ENCODE measurements around the gene MCTP2. TPM values are rescaled to one million over a fixed set of nuclear protein-coding genes. Genes with fewer than 3 reads are reported as not detected.

Gene MCTP2
- total and polyA plus RNA-seq, 9 of the 15 experiments (the other 6 are each of a cell fraction or from before 2014, with no cell fraction given), result 0.07 TPM; not detected in 8

DNA sequence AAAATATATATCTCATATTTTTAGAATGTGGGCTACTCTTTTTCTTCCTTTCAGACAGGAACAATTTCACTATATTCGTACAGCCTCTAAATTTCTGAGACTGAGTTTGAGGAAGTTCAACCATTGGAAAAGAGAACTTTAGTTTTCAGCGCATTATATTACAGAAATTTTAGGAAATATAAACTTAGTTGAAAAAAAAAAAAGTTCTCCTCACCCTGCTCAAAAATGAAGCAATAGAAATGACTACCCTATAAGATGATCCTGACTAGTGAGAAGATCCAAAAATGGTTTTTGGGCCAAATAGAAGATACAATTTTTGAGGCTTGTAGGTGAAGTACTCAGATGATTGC is 139.6 kb downstream of the MCTP2 start:
- ChIA-PET POLR2A (no interaction called here), CTCF (ENCODE audit: low intra/inter-chr PET ratio) (no interaction called here)
- H3K27me3 ChIP-seq (ENCODE audit: control insufficient read depth in 2 of 2, insufficient read depth in 2 of 2, low read length in 2 of 2), result no peaks in the 10 kb centered on the region
- H4K20me1 ChIP-seq (replicated peaks; ENCODE audit: control insufficient read depth, insufficient read depth, low read length), result no peaks in the 10 kb centered on the region
- no peaks in the 10 kb centered on the region for H3K79me2 ChIP-seq (ENCODE audit: control insufficient read depth, insufficient read depth, low read length)
- H3K36me3 ChIP-seq (ENCODE audit: control insufficient read depth, insufficient read depth, low read length), result no peaks in the 10 kb centered on the region
- H2AFZ ChIP-seq (ENCODE audit: low read depth, low read length), result no peak overlapping the region
- no peaks in the 10 kb centered on the region for H3K9me1 ChIP-seq (ENCODE audit: control insufficient read depth, insufficient read depth, low read length)
- WGBS (ENCODE audit: insufficient coverage, low coverage, missing lambda C conversion rate), result 0% methylated on average over 2 of the region's 2 CpGs
- H3K9ac ChIP-seq (ENCODE audit: insufficient read depth in 1 of 2, low read depth in 2 of 2, low read length in 2 of 2), result no peak overlapping the region
- no peak overlapping the region for H3K27ac ChIP-seq (ENCODE audit: extremely low read depth, low read depth, low read length)
- no peak for TF ChIP-seq ZNF436 (CRISPR knock-in tag; IDR thresholded peaks at IDR 0.05)
- no peak for TF ChIP-seq MBD2 (IDR thresholded peaks at IDR 0.05; ENCODE audit: borderline replicate concordance, low read depth)
- no peak for TF ChIP-seq STAT5A (IDR thresholded peaks at IDR 0.05; ENCODE audit: borderline replicate concordance, low read length)
- DNase-seq (ENCODE audit: extremely low read depth in 1 of 4, low spot score in 3 of 4) (no peak), ATAC-seq (no peak), FAIRE-seq (no peak)
- no peaks in the 10 kb centered on the region for H3K9me3 ChIP-seq (replicated peaks; ENCODE audit: control insufficient read depth, insufficient read depth, low read depth, low read length)
- in situ Hi-C loops (cut with MboI), result no loop called here
- no TSS peak for BruUV-seq (replicated peaks)
- intact Hi-C loops (cut with micrococcal nuclease), result no loop called here
- H3K4me2 ChIP-seq (ENCODE audit: insufficient read depth, low read length), result no peak overlapping the region
- H3K4me3 ChIP-seq, result no peak overlapping the region
- no peaks in the 10 kb centered on the region for H3K4me1 ChIP-seq (replicated peaks in 1 of 2; ENCODE audit: control insufficient read depth in 2 of 2, insufficient read depth in 2 of 2, low read length in 2 of 2)

DNA sequence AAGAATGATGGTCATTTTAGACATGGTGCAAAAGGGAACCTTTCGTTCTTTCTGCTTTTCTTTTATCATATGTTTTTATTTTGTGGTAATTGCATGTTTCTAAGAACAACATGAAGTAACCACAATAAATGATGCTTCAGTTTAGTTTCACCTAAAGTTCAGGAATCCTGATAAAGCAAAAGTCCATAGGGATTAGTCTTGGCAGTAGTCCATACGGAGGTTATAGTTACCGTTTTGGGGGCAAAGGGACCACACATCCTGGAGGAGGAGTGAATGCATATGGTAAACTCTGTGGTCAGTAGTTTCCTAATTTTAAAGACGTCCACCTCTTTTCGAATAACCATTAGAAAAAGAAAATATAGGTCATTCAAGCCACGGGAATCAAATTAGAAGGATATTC is 141.5 kb downstream of the MCTP2 start:
- no peaks in the 10 kb centered on the region for H3K9me1 ChIP-seq (ENCODE audit: control insufficient read depth, insufficient read depth, low read length)
- in situ Hi-C loops (cut with MboI), result no loop called here
- intact Hi-C loops (cut with micrococcal nuclease), result no loop called here
- TF ChIP-seq ZC3H11A (IDR thresholded peaks at IDR 0.05; ENCODE audit: low read depth, low read length), result no peak
- no peak for TF ChIP-seq SAFB2 (IDR thresholded peaks at IDR 0.05; ENCODE audit: borderline replicate concordance, low read depth, low read length, severe bottlenecking)
- no peak for TF ChIP-seq CAMTA2 (CRISPR knock-in tag; conservative IDR thresholded peaks at IDR 0.05)
- TF ChIP-seq CREB1 (IDR thresholded peaks at IDR 0.05), result no peak
- no peak for TF ChIP-seq CREB1 (CRISPR knock-in tag; IDR thresholded peaks at IDR 0.05)
- TF ChIP-seq RUNX1 (IDR thresholded peaks at IDR 0.05; ENCODE audit: low read depth), result no peak
- TF ChIP-seq GABPA (tag; conservative IDR thresholded peaks at IDR 0.05; ENCODE audit: low read depth), result no peak
- TF ChIP-seq TEAD4 (IDR thresholded peaks at IDR 0.05; ENCODE audit: low read length), result no peak
- TF ChIP-seq TEAD4 (CRISPR knock-in tag; IDR thresholded peaks at IDR 0.05; ENCODE audit: borderline replicate concordance), result no peak
- TF ChIP-seq ZNF707 (CRISPR knock-in tag; conservative IDR thresholded peaks at IDR 0.05), result no peak
- TF ChIP-seq CBX3 (IDR thresholded peaks at IDR 0.05; ENCODE audit: borderline replicate concordance in 1 of 2, low read length in 2 of 2), result no peak
- no peak for TF ChIP-seq HNRNPLL (IDR thresholded peaks at IDR 0.05; ENCODE audit: low read depth, low read length, poor library complexity, severe bottlenecking)
- no peak for TF ChIP-seq MAFG (tag; conservative IDR thresholded peaks at IDR 0.05)

More for the DNA sequence above, 141.5 kb downstream of the MCTP2 start:
- under 1% methylated on average over 6 of the region's 6 CpGs for WGBS (ENCODE audit: insufficient coverage, low coverage, missing lambda C conversion rate)
- no peak overlapping the region for H3K4me3 ChIP-seq
- H3K4me2 ChIP-seq (ENCODE audit: insufficient read depth, low read length), result no peak overlapping the region
- ChIA-PET POLR2A (no interaction called here), CTCF (ENCODE audit: low intra/inter-chr PET ratio) (no interaction called here)
- H4K20me1 ChIP-seq (replicated peaks; ENCODE audit: control insufficient read depth, insufficient read depth, low read length), result no peaks in the 10 kb centered on the region
- BruUV-seq (replicated peaks), result no TSS peak
- no peaks in the 10 kb centered on the region for H3K9me3 ChIP-seq (replicated peaks; ENCODE audit: control insufficient read depth, insufficient read depth, low read depth, low read length)
- no peak overlapping the region for H3K9ac ChIP-seq (ENCODE audit: insufficient read depth in 1 of 2, low read depth in 2 of 2, low read length in 2 of 2)
- FAIRE-seq (no peak), ATAC-seq (no peak), DNase-seq (ENCODE audit: extremely low read depth in 1 of 4, low spot score in 3 of 4) (no peak)
- H2AFZ ChIP-seq (ENCODE audit: low read depth, low read length), result no peak overlapping the region
- H3K27me3 ChIP-seq (ENCODE audit: control insufficient read depth in 2 of 2, insufficient read depth in 2 of 2, low read length in 2 of 2), result no peaks in the 10 kb centered on the region
- H3K4me1 ChIP-seq (replicated peaks in 1 of 2; ENCODE audit: control insufficient read depth in 2 of 2, insufficient read depth in 2 of 2, low read length in 2 of 2), result no peaks in the 10 kb centered on the region
- no peaks in the 10 kb centered on the region for H3K79me2 ChIP-seq (ENCODE audit: control insufficient read depth, insufficient read depth, low read length)
- no peaks in the 10 kb centered on the region for H3K36me3 ChIP-seq (ENCODE audit: control insufficient read depth, insufficient read depth, low read length)
- H3K27ac ChIP-seq (ENCODE audit: extremely low read depth, low read depth, low read length), result no peak overlapping the region

Measured in K562 (cell line).